Tibial nerve (tissue), 4 donors: ENCODE results near the gene LRRC4C.

ENCODE experiments used
- CTCF ChIP-seq, 5 experiments: fragments of 200-600 bp in 3 of 5; fragments of 450-650 bp in 2 of 5; sonication (generic) in 3 of 5; IDR thresholded peaks; one replicate each; pipeline ENCODE4 v1.5.1; 2016 to 2019; ENCODE audit warnings: antibody characterized with exemption in 5 of 5, mild to moderate bottlenecking in 3 of 5, moderate library complexity in 2 of 5
- EP300 ChIP-seq, 2 donors: sonication (generic); formaldehyde crosslinking; IDR thresholded peaks; one replicate each; pipeline ENCODE4 v1.6.1; 2017; ENCODE audit warnings: antibody characterized with exemption in 2 of 2, mild to moderate bottlenecking in 1 of 2
- POLR2A ChIP-seq, 2 donors: fragments of 450-650 bp; IDR thresholded peaks; one replicate each; pipeline ENCODE4 v1.6.1; 2017; ENCODE audit warnings: antibody characterized with exemption in 2 of 2, mild to moderate bottlenecking in 2 of 2, moderate library complexity in 2 of 2

- TF ChIP-seq CTCF (IDR thresholded peaks at IDR 0.05): no peak
- TF ChIP-seq POLR2A (IDR thresholded peaks at IDR 0.05): no peak
- no peak for TF ChIP-seq EP300 (IDR thresholded peaks at IDR 0.05)
Observed at GRCh38 chr11:40816976-40817375, 642.5 kb downstream of the LRRC4C start.
